ENCODE data around the gene CABLES1. TPM values are rescaled to one million over a fixed set of nuclear protein-coding genes. Genes with fewer than 3 reads are reported as not detected.
"Not testable (repeated sequence)": the region's sequence is repeated elsewhere in the genome, so short reads cannot be mapped to it uniquely, and the experiment has no call there.

The CABLES1 gene
- total RNA-seq (under 1 TPM in 1 of 2 donors, not detected in 1; 0.73 TPM), total RNA-seq (0.38 to 3.5 reads per million in 2 donors)

DNA sequence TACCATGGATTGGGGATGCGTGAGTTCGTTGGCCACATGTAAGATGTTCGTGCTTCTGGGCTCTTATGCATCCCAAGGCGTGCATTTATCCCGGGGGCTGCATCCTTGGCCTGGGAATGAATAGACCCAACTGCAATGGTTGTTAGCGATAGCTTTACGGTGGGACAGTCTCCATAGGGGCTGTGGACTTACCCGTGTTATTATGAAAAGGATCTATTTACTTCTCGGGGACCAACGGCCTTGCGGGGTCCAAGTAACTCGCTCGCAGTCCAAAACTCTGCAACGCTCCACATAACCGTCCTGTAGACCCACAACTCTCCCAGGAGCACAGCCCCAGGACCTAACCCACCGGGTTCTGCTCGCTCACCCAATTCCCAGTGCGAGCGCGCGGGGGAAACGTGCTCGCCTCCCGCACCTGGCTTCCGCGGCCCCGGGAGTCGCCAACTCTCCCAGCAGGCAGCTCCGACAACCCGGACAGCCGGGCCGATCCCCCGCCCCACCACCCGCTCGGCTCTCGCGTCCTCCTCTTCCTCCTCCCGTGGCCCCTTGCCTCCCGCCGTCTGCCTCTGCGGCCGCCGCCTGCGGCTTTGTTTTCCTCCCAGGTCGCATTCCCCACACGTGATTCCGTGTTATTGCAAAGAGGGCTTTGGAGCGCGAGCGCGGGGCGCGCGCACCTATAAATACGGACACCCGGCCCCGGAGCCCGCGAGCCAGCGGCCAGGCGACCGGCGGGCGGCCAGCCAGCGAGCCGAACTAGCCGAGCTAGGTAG is at the start of gene CABLES1:
Gene CABLES1, plus strand, starts transcription at position 706 of the 770 bp plus-strand sequence. CDS start 278 bp downstream, outside the sequence.
- H3K4me1 Mint-ChIP-seq = peaks cover 18% of the 10 kb centered on the region
- no peak within 1 kb of the TSS for H3K27ac Mint-ChIP-seq
- H3K27me3 Mint-ChIP-seq = peaks cover 50% of the 10 kb centered on the region
- no peaks in the 10 kb centered on the region for H3K9me3 ChIP-seq (ENCODE audit: control insufficient read depth, low read length, poor library complexity, severe bottlenecking)
- ATAC-seq = peak; percentile 19
- no peaks in the 10 kb centered on the region for H3K36me3 Mint-ChIP-seq (ENCODE audit: low read depth)
- DNase-seq = peak in 2 of 3 donors; percentile 16 to 18
- H3K4me3 Mint-ChIP-seq = peak within 1 kb of the TSS; percentile 90

DNA sequence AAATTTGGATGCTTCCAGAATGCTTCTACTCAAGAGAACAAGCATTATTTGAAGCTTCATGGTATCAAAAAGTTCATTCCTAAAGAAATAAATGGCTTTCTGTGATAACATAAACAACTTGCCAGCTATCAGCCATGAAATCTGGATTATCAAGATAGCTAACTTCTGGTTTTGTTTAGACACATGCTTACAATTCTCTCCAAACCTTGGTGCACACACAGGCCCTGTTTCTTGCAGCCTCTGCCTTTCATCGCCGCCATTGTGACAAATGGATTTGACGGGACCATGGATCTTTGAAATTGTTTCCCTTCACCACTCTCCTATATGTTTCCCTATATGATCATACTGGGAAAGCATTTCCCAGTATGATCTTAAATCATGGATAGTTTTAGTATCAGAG is 47.9 kb upstream of the CABLES1 start:
- DNase-seq (no peak), ATAC-seq (no peak)
- H3K27ac Mint-ChIP-seq = no peak overlapping the region
- peaks cover 6% of the 10 kb centered on the region for H3K36me3 Mint-ChIP-seq (ENCODE audit: low read depth)
- no peaks in the 10 kb centered on the region for H3K9me3 ChIP-seq (ENCODE audit: control insufficient read depth, low read length, poor library complexity, severe bottlenecking)
- H3K27me3 Mint-ChIP-seq = peaks cover 25% of the 10 kb centered on the region
- no peak overlapping the region for H3K4me3 Mint-ChIP-seq
- no peaks in the 10 kb centered on the region for H3K4me1 Mint-ChIP-seq

GRCh38 chr18:23088310-23088709 is 47.0 kb upstream of the CABLES1 start:
- Mint-ChIP-seq H3K27me3 (peaks cover 25% of the 10 kb centered on the region), H3K4me1 (peaks cover 2% of the 10 kb centered on the region), H3K36me3 (ENCODE audit: low read depth) (peaks cover 6% of the 10 kb centered on the region), H3K4me3 (no peak overlapping the region), H3K27ac (no peak overlapping the region)
- H3K9me3 ChIP-seq (ENCODE audit: control insufficient read depth, low read length, poor library complexity, severe bottlenecking) = no peaks in the 10 kb centered on the region
- no peak for ATAC-seq
- DNase-seq = no peak

- peaks cover 24% of the 10 kb centered on the region for H3K27me3 Mint-ChIP-seq
- not testable (repeated sequence) for H3K9me3 ChIP-seq (ENCODE audit: control insufficient read depth, low read length, poor library complexity, severe bottlenecking); ATAC-seq; H3K4me3 Mint-ChIP-seq; H3K27ac Mint-ChIP-seq; DNase-seq; H3K36me3 Mint-ChIP-seq (ENCODE audit: low read depth); H3K4me1 Mint-ChIP-seq
Observed at GRCh38 chr18:23091017-23091993, 44.0 kb upstream of the CABLES1 start.

DNA sequence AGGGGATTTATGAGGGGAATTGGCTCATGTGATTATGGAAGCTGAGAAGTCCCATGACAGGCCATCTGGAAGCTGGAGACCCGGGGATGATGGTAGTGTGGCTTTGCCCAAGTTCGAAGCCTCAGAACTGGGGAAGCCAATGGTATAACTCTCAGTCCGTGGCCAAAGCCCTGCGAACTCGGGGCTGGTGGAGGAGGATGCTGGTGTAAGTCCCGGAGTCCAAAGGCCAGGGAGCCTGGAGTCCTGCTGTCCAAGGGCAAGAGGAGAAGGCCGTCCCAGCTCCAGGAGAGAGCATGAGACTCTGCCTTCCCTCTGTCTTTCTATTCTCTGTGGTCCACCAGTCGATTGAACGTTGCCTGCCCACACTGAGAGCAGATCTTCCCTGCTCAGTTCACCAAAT is 43.2 kb upstream of the CABLES1 start:
- peaks cover 17% of the 10 kb centered on the region for H3K27me3 Mint-ChIP-seq
- H3K4me1 Mint-ChIP-seq = peaks cover 6% of the 10 kb centered on the region
- H3K4me3 Mint-ChIP-seq = no peak overlapping the region
- no peak for DNase-seq
- H3K9me3 ChIP-seq (ENCODE audit: control insufficient read depth, low read length, poor library complexity, severe bottlenecking) = no peaks in the 10 kb centered on the region
- ATAC-seq = no peak
- H3K27ac Mint-ChIP-seq = no peak overlapping the region
- no peaks in the 10 kb centered on the region for H3K36me3 Mint-ChIP-seq (ENCODE audit: low read depth)

GRCh38 chr18:23093130-23093529 is 42.2 kb upstream of the CABLES1 start:
- H3K4me1 Mint-ChIP-seq; H3K9me3 ChIP-seq (ENCODE audit: control insufficient read depth, low read length, poor library complexity, severe bottlenecking); ATAC-seq; H3K36me3 Mint-ChIP-seq (ENCODE audit: low read depth); DNase-seq; H3K27ac Mint-ChIP-seq; H3K4me3 Mint-ChIP-seq: not testable (repeated sequence)
- H3K27me3 Mint-ChIP-seq = peaks cover 17% of the 10 kb centered on the region

DNA sequence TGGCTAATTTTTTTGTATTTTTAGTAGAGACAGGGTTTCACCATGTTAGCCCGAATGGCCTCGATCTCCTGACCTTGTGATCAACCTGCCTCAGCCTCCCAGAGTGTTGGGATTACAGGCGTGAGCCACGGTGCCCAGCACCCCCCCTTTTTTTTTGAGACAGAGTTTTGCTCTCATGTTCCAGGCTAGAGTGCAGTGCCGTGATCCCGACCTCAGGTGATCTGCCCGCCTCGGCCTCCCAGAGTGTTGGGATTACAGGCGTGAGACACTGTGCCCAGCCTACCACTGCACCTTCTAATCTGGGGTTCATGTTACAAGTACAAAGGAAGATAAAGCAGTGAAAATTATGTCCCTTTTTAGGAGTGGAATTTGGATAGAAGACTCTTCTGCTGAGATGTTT is 41.5 kb upstream of the CABLES1 start:
- DNase-seq = no peak
- no peaks in the 10 kb centered on the region for H3K9me3 ChIP-seq (ENCODE audit: control insufficient read depth, low read length, poor library complexity, severe bottlenecking)
- no peak overlapping the region for H3K27ac Mint-ChIP-seq
- H3K36me3 Mint-ChIP-seq (ENCODE audit: low read depth) = no peaks in the 10 kb centered on the region
- peaks cover 6% of the 10 kb centered on the region for H3K4me1 Mint-ChIP-seq
- ATAC-seq = no peak
- no peak overlapping the region for H3K4me3 Mint-ChIP-seq
- peaks cover 17% of the 10 kb centered on the region for H3K27me3 Mint-ChIP-seq

- H3K4me1 Mint-ChIP-seq = peaks cover 6% of the 10 kb centered on the region
- DNase-seq (no peak), ATAC-seq (no peak)
- H3K36me3 Mint-ChIP-seq (ENCODE audit: low read depth) = no peaks in the 10 kb centered on the region
- peaks cover 17% of the 10 kb centered on the region for H3K27me3 Mint-ChIP-seq
- no peaks in the 10 kb centered on the region for H3K9me3 ChIP-seq (ENCODE audit: control insufficient read depth, low read length, poor library complexity, severe bottlenecking)
- H3K4me3 Mint-ChIP-seq = no peak overlapping the region
- H3K27ac Mint-ChIP-seq = no peak overlapping the region
Observed at GRCh38 chr18:23094411-23095190, 40.7 kb upstream of the CABLES1 start.

- no peak for ATAC-seq
- H3K4me3 Mint-ChIP-seq = no peak overlapping the region
- peaks cover 17% of the 10 kb centered on the region for H3K27me3 Mint-ChIP-seq
- no peak for DNase-seq
- no peak overlapping the region for H3K27ac Mint-ChIP-seq
- H3K9me3 ChIP-seq (ENCODE audit: control insufficient read depth, low read length, poor library complexity, severe bottlenecking) = no peaks in the 10 kb centered on the region
- no peaks in the 10 kb centered on the region for H3K36me3 Mint-ChIP-seq (ENCODE audit: low read depth)
- peaks cover 6% of the 10 kb centered on the region for H3K4me1 Mint-ChIP-seq
Observed at GRCh38 chr18:23095463-23095862, 39.8 kb upstream of the CABLES1 start.

- not testable (repeated sequence) for H3K4me3 Mint-ChIP-seq; DNase-seq; H3K4me1 Mint-ChIP-seq; H3K36me3 Mint-ChIP-seq (ENCODE audit: low read depth); H3K9me3 ChIP-seq (ENCODE audit: control insufficient read depth, low read length, poor library complexity, severe bottlenecking); H3K27ac Mint-ChIP-seq; ATAC-seq
- peaks cover 17% of the 10 kb centered on the region for H3K27me3 Mint-ChIP-seq
Observed at GRCh38 chr18:23097016-23097415, 38.3 kb upstream of the CABLES1 start.

DNA sequence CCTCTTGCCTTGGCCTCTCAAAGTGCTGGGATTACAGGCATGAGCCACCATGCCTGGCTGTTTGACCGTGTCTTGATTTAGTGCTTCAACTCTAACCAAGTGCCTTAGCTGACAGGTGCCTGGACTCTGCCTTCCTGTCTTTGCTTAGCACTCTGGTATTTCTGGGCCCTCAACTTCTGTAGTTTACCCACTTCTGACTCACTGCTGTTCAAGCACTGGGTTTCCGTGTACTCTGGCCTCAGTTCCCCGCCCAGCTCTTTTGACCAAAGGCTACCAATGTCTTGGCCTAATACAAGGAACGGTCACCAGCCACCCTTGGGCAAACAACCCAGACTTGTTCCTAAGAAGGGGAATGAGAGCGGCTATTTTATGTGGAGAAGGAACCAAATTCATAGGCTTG is 35.7 kb upstream of the CABLES1 start:
- Mint-ChIP-seq H3K4me3 (no peak overlapping the region), H3K27me3 (peaks cover 7% of the 10 kb centered on the region)
- no peak for ATAC-seq

GRCh38 chr18:23101861-23102432 is 33.3 kb upstream of the CABLES1 start:
- ATAC-seq = no peak

More for the DNA sequence above, 35.7 kb upstream of the CABLES1 start:
- H3K4me1 Mint-ChIP-seq = peaks cover 2% of the 10 kb centered on the region
- H3K36me3 Mint-ChIP-seq (ENCODE audit: low read depth) = no peaks in the 10 kb centered on the region
- no peaks in the 10 kb centered on the region for H3K9me3 ChIP-seq (ENCODE audit: control insufficient read depth, low read length, poor library complexity, severe bottlenecking)
- no peak overlapping the region for H3K27ac Mint-ChIP-seq
- DNase-seq = no peak

More at GRCh38 chr18:23101861-23102432, 33.3 kb upstream of the CABLES1 start:
- no peak overlapping the region for H3K4me3 Mint-ChIP-seq
- H3K27ac Mint-ChIP-seq = no peak overlapping the region
- H3K9me3 ChIP-seq (ENCODE audit: control insufficient read depth, low read length, poor library complexity, severe bottlenecking) = no peaks in the 10 kb centered on the region
- no peaks in the 10 kb centered on the region for H3K36me3 Mint-ChIP-seq (ENCODE audit: low read depth)
- no peak for DNase-seq
- no peaks in the 10 kb centered on the region for H3K27me3 Mint-ChIP-seq
- peaks cover 4% of the 10 kb centered on the region for H3K4me1 Mint-ChIP-seq

All from T-helper 17 cell (primary cell).